Measurements from ENCODE around the gene DCHS2. TPM values are rescaled to one million over a fixed set of nuclear protein-coding genes. Genes with fewer than 3 reads are reported as not detected.

The DCHS2 gene
- total and polyA plus RNA-seq, 2 of the 8 experiments (the other 6 are each of a cell fraction or from before 2014, with no cell fraction given), result 0.54 to 2.6 TPM

GRCh38 chr4:154208424-154208823, 283.2 kb downstream of the DCHS2 start:
- no peak for TF ChIP-seq RNF2 (IDR thresholded peaks at IDR 0.05; ENCODE audit: borderline replicate concordance, low read depth, low read length, missing control alignments, poor library complexity, severe bottlenecking)
- 0 out of 2 replicates have a peak, but pooled peaks have one; percentile 26 for TF ChIP-seq JUND (IDR thresholded peaks at IDR 0.05; ENCODE audit: low read length)
- H3K4ac ChIP-seq (replicated peaks; ENCODE audit: insufficient read length, low read depth, low read length), result no peak overlapping the region
- no peak for DNase-seq (ENCODE audit: low read depth in 1 of 2, low spot score in 2 of 2)
- H3K9ac ChIP-seq (replicated peaks in 1 of 4; ENCODE audit: extremely low read depth in 1 of 4, low read depth in 3 of 4, low read length in 3 of 4), result no peak overlapping the region
- H2AFZ ChIP-seq (ENCODE audit: low read length), result no peak overlapping the region
- no peaks in the 10 kb centered on the region for H3K27me3 ChIP-seq (replicated peaks in 1 of 4; ENCODE audit: control insufficient read depth in 3 of 4, extremely low read depth in 1 of 4, insufficient read depth in 3 of 4, low read length in 3 of 4)
- no peak overlapping the region for H3K18ac ChIP-seq (ENCODE audit: extremely low read depth, low read length)
- H4K20me1 ChIP-seq (replicated peaks in 1 of 2; ENCODE audit: control insufficient read depth in 1 of 2, insufficient read depth in 2 of 2, low read length in 2 of 2), result no peaks in the 10 kb centered on the region
- no peak overlapping the region for H3K23ac ChIP-seq (ENCODE audit: insufficient read length)
- no peaks in the 10 kb centered on the region for H3K4me1 ChIP-seq (replicated peaks in 1 of 4; ENCODE audit: control insufficient read depth in 3 of 4, insufficient read depth in 4 of 4, low read length in 3 of 4)
- H3K9me3 ChIP-seq (ENCODE audit: insufficient read depth in 2 of 2, low read depth in 1 of 2, low read length in 1 of 2), result no peaks in the 10 kb centered on the region
- H4K8ac ChIP-seq (ENCODE audit: extremely low read depth, insufficient read depth, low read length), result no peak overlapping the region
- no peak overlapping the region for H3K56ac ChIP-seq (replicated peaks; ENCODE audit: insufficient read length, low read depth, low read length)
- POLR2A ChIA-PET (ENCODE audit: partially characterized antibody), result no interaction called here
- H2BK15ac ChIP-seq (ENCODE audit: low read length), result no peak overlapping the region
- no peak overlapping the region for H4K5ac ChIP-seq (ENCODE audit: insufficient read length, low read depth, low read length)
- no peak overlapping the region for H3K4me3 ChIP-seq (ENCODE audit: extremely low read depth in 1 of 4, insufficient read depth in 2 of 4, low read depth in 3 of 4, low read length in 4 of 4)
- H3K79me2 ChIP-seq (ENCODE audit: control insufficient read depth in 1 of 2, insufficient read depth in 2 of 2, low read length in 2 of 2), result no peaks in the 10 kb centered on the region
- no peak overlapping the region for H2BK12ac ChIP-seq (ENCODE audit: low read depth, low read length)
- no peak for FAIRE-seq
- no peaks in the 10 kb centered on the region for H3K79me1 ChIP-seq (ENCODE audit: low read depth, low read length)
- CTCF ChIA-PET (ENCODE audit: partially characterized antibody), result interaction anchor here (1.1 kb wide), 1 partner anchor 126 kb away, joined by 3 read pairs; no protein-coding TSS in a partner anchor
- no peak overlapping the region for H2BK5ac ChIP-seq (ENCODE audit: low read depth, low read length)
- H2AK5ac ChIP-seq (ENCODE audit: low read depth, low read length), result no peak overlapping the region
- no peak overlapping the region for H3K14ac ChIP-seq (ENCODE audit: insufficient read length)
- no peak overlapping the region for H3K4me2 ChIP-seq (ENCODE audit: insufficient read depth in 1 of 2, low read depth in 2 of 2, low read length in 2 of 2)
- H2BK20ac ChIP-seq (ENCODE audit: low read length), result no peak overlapping the region
- 80% methylated on average over 5 of the region's 5 CpGs; no CpG with 5 or more reads in 1 of the 2 experiments for WGBS, 2 experiments (ENCODE audit: extremely low coverage in 1 of 2, insufficient coverage in 1 of 2, insufficient read length in 1 of 2, insufficient replicate concordance in 2 of 2, low coverage in 1 of 2, low lambda C conversion rate in 2 of 2, missing lambda C conversion rate in 1 of 2)
- no peaks in the 10 kb centered on the region for H3K36me3 ChIP-seq (ENCODE audit: control insufficient read depth in 2 of 4, insufficient read depth in 4 of 4, low read length in 3 of 4)
- no peaks in the 10 kb centered on the region for H3K23me2 ChIP-seq (ENCODE audit: low read depth, low read length)
- H3K27ac ChIP-seq (ENCODE audit: low read depth, low read length), result no peak overlapping the region
- no peak overlapping the region for H4K91ac ChIP-seq (replicated peaks; ENCODE audit: insufficient read length, low read length)
- no peak overlapping the region for H2BK120ac ChIP-seq (replicated peaks; ENCODE audit: low read depth, low read length)

Measured in H1 (cell line).